SK-N-SH (cell line): ENCODE measurements around the gene ST7L. TPM values are rescaled to one million over a fixed set of nuclear protein-coding genes. Genes with fewer than 3 reads are reported as not detected.

Experiments
- CTCF ChIA-PET: fragments of 300-600, 350-600 bp; formaldehyde crosslinking; extraction: SDS; loops from one replicate; lab custom pipeline; 2021; lab: Yijun Ruan, JAX
- POLR2A ChIA-PET: fragments of 350-600 bp; sonication (Branson Sonifier 250); formaldehyde crosslinking; extraction: SDS; loops from one replicate; lab custom pipeline; 2020; ENCODE audit warnings: antibody characterized with exemption, inconsistent platforms; lab: Yijun Ruan, JAX
- DNase-seq: peaks from one replicate; pipeline ENCODE4 v3.0.0; 2012
- H2AFZ ChIP-seq: fragments of 200-600 bp; sonication (generic); 2 replicates; pipeline ENCODE4 v1.8.1; 2016; ENCODE audit warnings: antibody characterized with exemption, mild to moderate bottlenecking, low read depth
- H3F3A ChIP-seq: fragments of 200-600 bp; sonication (generic); replicated peaks from 2 replicates; pipeline ENCODE3; 2016; ENCODE audit warnings: antibody characterized with exemption, mild to moderate bottlenecking; ENCODE audit not compliant: insufficient read depth
- H3K27ac ChIP-seq, 2 experiments: fragments of 200-500 bp in 1 of 2; fragments of 200-600 bp in 1 of 2; sonication (Bioruptor generic) in 1 of 2; sonication (generic), shearing (Covaris generic) in 1 of 2; 2 replicates each; pipeline versions ENCODE4 v1.5.1 to v1.6.1; 2014 to 2016; ENCODE audit warnings: low read depth in 2 of 2, inconsistent platforms in 1 of 2, low read length in 1 of 2, mild to moderate bottlenecking in 1 of 2, mixed read lengths in 1 of 2
- H3K27me3 ChIP-seq: fragments of 200-600 bp; sonication (generic), shearing (Covaris generic); 2 replicates; pipeline ENCODE4 v1.6.1; 2016; ENCODE audit warnings: mixed run types; ENCODE audit not compliant: insufficient read depth
- H3K36me3 ChIP-seq, 2 experiments: fragments of 200-500 bp in 1 of 2; fragments of 200-600 bp in 1 of 2; sonication (Bioruptor generic) in 1 of 2; sonication (generic) in 1 of 2; replicated peaks in 1 of 2; 2 replicates each; pipeline versions ENCODE3 to v1.5.1; 2014 to 2016; ENCODE audit warnings: low read length in 1 of 2, mild to moderate bottlenecking in 1 of 2; ENCODE audit not compliant: insufficient read depth in 2 of 2, control insufficient read depth in 1 of 2
- H3K4me1 ChIP-seq, 2 experiments: fragments of 200-500 bp in 1 of 2; fragments of 200-600 bp in 1 of 2; sonication (Bioruptor generic) in 1 of 2; sonication (generic), shearing (Covaris generic) in 1 of 2; 2 replicates each; pipeline versions ENCODE4 v1.5.1 to v1.6.1; 2014 to 2016; ENCODE audit warnings: low read depth in 1 of 2, low read length in 1 of 2, mixed run types in 1 of 2; ENCODE audit not compliant: insufficient read depth in 2 of 2, control insufficient read depth in 1 of 2
- H3K4me2 ChIP-seq: fragments of 200-600 bp; sonication (generic), shearing (Covaris generic); 2 replicates; pipeline ENCODE4 v1.6.1; 2017; ENCODE audit warnings: mixed run types
- H3K4me3 ChIP-seq, 2 experiments: fragments of 200-500 bp in 1 of 2; fragments of 200-600 bp in 1 of 2; sonication (Bioruptor generic) in 1 of 2; sonication (generic), shearing (Covaris generic) in 1 of 2; 2 replicates each; pipeline versions ENCODE4 v1.5.1 to v1.8.1; 2014 to 2016; ENCODE audit warnings: low read depth in 2 of 2, inconsistent platforms in 1 of 2, low read length in 1 of 2, mild to moderate bottlenecking in 1 of 2, mixed read lengths in 1 of 2, moderate library complexity in 1 of 2
- H3K79me2 ChIP-seq: fragments of 200-600 bp; sonication (generic); 2 replicates; pipeline ENCODE4 v1.8.1; 2017; ENCODE audit warnings: mild to moderate bottlenecking; ENCODE audit not compliant: insufficient read depth
- H3K9ac ChIP-seq: fragments of 200-600 bp; sonication (generic); 2 replicates; pipeline ENCODE4 v1.6.1; 2017; ENCODE audit warnings: mixed run types
- H3K9me2 ChIP-seq: fragments of 200-600 bp; sonication (generic); 2 replicates; pipeline ENCODE4 v1.6.1; 2017; ENCODE audit warnings: mixed run types
- H3K9me3 ChIP-seq: fragments of 200-600 bp; sonication (generic); 2 replicates; pipeline ENCODE4 v1.6.1; 2017; ENCODE audit warnings: mixed run types, mild to moderate bottlenecking, moderate library complexity
- H4K20me1 ChIP-seq: fragments of 200-600 bp; sonication (generic); 2 replicates; pipeline ENCODE4 v1.6.1; 2017; ENCODE audit warnings: mild to moderate bottlenecking, mixed run types; ENCODE audit not compliant: insufficient read depth
- CHD2 ChIP-seq: fragments of 150-350 bp; IDR thresholded peaks from 2 replicates; pipeline ENCODE4 v1.6.1; 2018; ENCODE audit warnings: low read length; ENCODE audit not compliant: partially characterized antibody
- ELF1 ChIP-seq: IDR thresholded peaks from 2 replicates; pipeline ENCODE4 v1.4.0; 2012
- EZH2phosphoT487 ChIP-seq: fragments of 200-600 bp; sonication (generic); IDR thresholded peaks from 2 replicates; pipeline ENCODE4 v1.6.1; 2017; ENCODE audit warnings: low read depth, mixed run types, mild to moderate bottlenecking, antibody characterized with exemption, moderate library complexity, borderline replicate concordance
- FOSL2 ChIP-seq: IDR thresholded peaks from 2 replicates; pipeline ENCODE4 v1.4.0; 2012; ENCODE audit warnings: low read depth, mild to moderate bottlenecking, moderate library complexity, borderline replicate concordance
- FOXJ3 ChIP-seq: sonication (generic); formaldehyde crosslinking; IDR thresholded peaks from 2 replicates; pipeline ENCODE4 v1.5.1; 2020; ENCODE audit warnings: mild to moderate bottlenecking, missing genetic modification reagents
- FOXM1 ChIP-seq: IDR thresholded peaks from 2 replicates; pipeline ENCODE4 v1.4.0; 2012; ENCODE audit warnings: low read depth, mild to moderate bottlenecking
- GABPA ChIP-seq: IDR thresholded peaks from 2 replicates; pipeline ENCODE4 v1.4.0; 2012; ENCODE audit warnings: low read depth, mild to moderate bottlenecking
- GATA2 ChIP-seq: sonication (generic); formaldehyde crosslinking; IDR thresholded peaks from 2 replicates; pipeline ENCODE4 v1.5.0; 2020; ENCODE audit warnings: mild to moderate bottlenecking, missing genetic modification reagents
- MEF2A ChIP-seq: IDR thresholded peaks from 2 replicates; pipeline ENCODE4 v1.4.0; 2012; ENCODE audit warnings: low read depth, borderline replicate concordance
- NFIC ChIP-seq: IDR thresholded peaks from 2 replicates; pipeline ENCODE4 v1.4.0; 2012; ENCODE audit warnings: borderline replicate concordance
- NRF1 ChIP-seq: IDR thresholded peaks from 2 replicates; pipeline ENCODE4 v1.6.1; 2012; ENCODE audit warnings: low read depth, mild to moderate bottlenecking, low read length
- PBX3 ChIP-seq: IDR thresholded peaks from 2 replicates; pipeline ENCODE4; 2012
- POLR2AphosphoS5 ChIP-seq: IDR thresholded peaks from 2 replicates; pipeline ENCODE4 v1.6.1; 2012; ENCODE audit warnings: low read depth, low read length
- RCOR1 ChIP-seq: fragments of 150-350 bp; IDR thresholded peaks from 2 replicates; pipeline ENCODE4 v1.6.1; 2017; ENCODE audit warnings: antibody characterized with exemption, low read length
- RFX5 ChIP-seq: IDR thresholded peaks from 2 replicates; pipeline ENCODE4 v1.6.1; 2012; ENCODE audit warnings: mild to moderate bottlenecking, improper control_type of control experiment, low read length
- SIN3A ChIP-seq: IDR thresholded peaks from 2 replicates; pipeline ENCODE4 v1.6.1; 2012; ENCODE audit warnings: low read depth, mild to moderate bottlenecking, low read length, moderate library complexity, borderline replicate concordance
- SMC3 ChIP-seq: IDR thresholded peaks from 2 replicates; pipeline ENCODE4 v1.6.1; 2012; ENCODE audit warnings: low read depth, low read length, improper control_type of control experiment
- TEAD4 ChIP-seq: IDR thresholded peaks from 2 replicates; pipeline ENCODE4 v1.4.0; 2012; ENCODE audit warnings: mild to moderate bottlenecking, borderline replicate concordance; ENCODE audit not compliant: insufficient read depth
- ZBTB33 ChIP-seq: IDR thresholded peaks from 2 replicates; pipeline ENCODE4 v1.4.0; 2012; ENCODE audit warnings: low read depth, borderline replicate concordance
- WGBS: methylation state at CpG from one replicate; pipeline ENCODE4 v1.1.6; 2017; ENCODE audit warnings: low lambda C conversion rate; 5-methylcytosine and 5-hydroxymethylcytosine counted together
- polyA plus RNA-seq, 3 experiments: library from polyadenylated mRNA; depleted of rRNA; stranded (reverse); fragments of >200 nt; gene quantifications; 2 replicates each; pipeline ENCODE4 v1.2.3, GENCODE V29; 2012
- TF ChIP-seq, protein P1 (sequence below): fragments of 200-600 bp; sonication (generic); IDR thresholded peaks from 2 replicates; pipeline ENCODE4 v1.6.1; 2017; ENCODE audit warnings: antibody characterized with exemption, mild to moderate bottlenecking, moderate library complexity
- TF ChIP-seq, protein P2 (sequence below): fragments of 150-350 bp; IDR thresholded peaks from 2 replicates; pipeline ENCODE4 v1.6.1; 2016; ENCODE audit warnings: mild to moderate bottlenecking, low read depth, low read length

The ST7L gene
- polyA plus RNA-seq, 1 of the 3 experiments (the other 2 are of a cell fraction), result 17.9 TPM

GRCh38 chr1:112502826-112503225, 116.1 kb downstream of the ST7L start:
- H3K79me2 ChIP-seq, result no peaks in the 10 kb centered on the region
- CTCF ChIA-PET, result interaction anchor here (1.1 to 3.9 kb wide), 16 partner anchors 9 to 212 kb away, joined by 3 to 47 read pairs (median 12); partner anchors contain the start of genes PPM1J and RHOC
- no peaks in the 10 kb centered on the region for H3F3A ChIP-seq
- WGBS, result 86% methylated on average over 2 of the region's 2 CpGs
- H3K36me3 ChIP-seq, result no peaks in the 10 kb centered on the region
- no peak overlapping the region for H3K27ac ChIP-seq
- no peak overlapping the region for H2AFZ ChIP-seq
- H3K4me1 ChIP-seq, result peaks cover 0 to 13% of the 10 kb centered on the region in 2 experiments; a peak in 1 of 4 replicates
- TF ChIP-seq GABPA (no peak), SIN3A (no peak), EZH2phosphoT487 (no peak), RCOR1 (no peak), FOXM1 (no peak), NFIC (no peak), SMC3 (no peak), TEAD4 (no peak), PBX3 (no peak), CHD2 (no peak)
- TF ChIP-seq, protein P1, sequence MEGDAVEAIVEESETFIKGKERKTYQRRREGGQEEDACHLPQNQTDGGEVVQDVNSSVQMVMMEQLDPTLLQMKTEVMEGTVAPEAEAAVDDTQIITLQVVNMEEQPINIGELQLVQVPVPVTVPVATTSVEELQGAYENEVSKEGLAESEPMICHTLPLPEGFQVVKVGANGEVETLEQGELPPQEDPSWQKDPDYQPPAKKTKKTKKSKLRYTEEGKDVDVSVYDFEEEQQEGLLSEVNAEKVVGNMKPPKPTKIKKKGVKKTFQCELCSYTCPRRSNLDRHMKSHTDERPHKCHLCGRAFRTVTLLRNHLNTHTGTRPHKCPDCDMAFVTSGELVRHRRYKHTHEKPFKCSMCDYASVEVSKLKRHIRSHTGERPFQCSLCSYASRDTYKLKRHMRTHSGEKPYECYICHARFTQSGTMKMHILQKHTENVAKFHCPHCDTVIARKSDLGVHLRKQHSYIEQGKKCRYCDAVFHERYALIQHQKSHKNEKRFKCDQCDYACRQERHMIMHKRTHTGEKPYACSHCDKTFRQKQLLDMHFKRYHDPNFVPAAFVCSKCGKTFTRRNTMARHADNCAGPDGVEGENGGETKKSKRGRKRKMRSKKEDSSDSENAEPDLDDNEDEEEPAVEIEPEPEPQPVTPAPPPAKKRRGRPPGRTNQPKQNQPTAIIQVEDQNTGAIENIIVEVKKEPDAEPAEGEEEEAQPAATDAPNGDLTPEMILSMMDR, result no peak
- POLR2A ChIA-PET, result interaction anchor here (0.9 to 1.4 kb wide), 2 partner anchors 12 to 172 kb away, joined by 3 to 7 read pairs; partner anchors contain the start of gene MOV10
- DNase-seq, result peak; percentile 35
- H3K4me3 ChIP-seq, result 0 out of 4 replicates have a peak overlapping the region, but pooled peaks of 1 of the 2 experiments have one; percentile 60
- H4K20me1 ChIP-seq, result no peaks in the 10 kb centered on the region
- 0 out of 2 replicates have a peak overlapping the region, but pooled peaks have one; percentile 85 for H3K4me2 ChIP-seq
- H3K27me3 ChIP-seq, result no peaks in the 10 kb centered on the region
- H3K9me3 ChIP-seq, result no peaks in the 10 kb centered on the region
- no peaks in the 10 kb centered on the region for H3K9me2 ChIP-seq
- H3K9ac ChIP-seq, result no peak overlapping the region

GRCh38 chr1:112501810-112502641, 116.9 kb downstream of the ST7L start:
- Histone ChIP-seq H3K4me2 (peak overlapping the region; percentile 85), H3K27me3 (no peaks in the 10 kb centered on the region), H3K9me2 (no peaks in the 10 kb centered on the region), H3K36me3 (no peaks in the 10 kb centered on the region), H3K79me2 (no peaks in the 10 kb centered on the region), H3K4me1 (peaks cover 0 to 10% of the 10 kb centered on the region in 2 experiments; a peak in 1 of 4 replicates), H3K27ac (no peak overlapping the region), H3F3A (no peaks in the 10 kb centered on the region), H2AFZ (peak overlapping the region; percentile 92), H3K9ac (peak overlapping the region; percentile 27; the same call in 1 of the 2 replicates), H4K20me1 (no peaks in the 10 kb centered on the region), H3K9me3 (no peaks in the 10 kb centered on the region), H3K4me3 (peak overlapping the region; percentile 53 to 60)
- POLR2A ChIA-PET, result interaction anchor here (0.9 to 1.4 kb wide), 3 partner anchors 13 to 173 kb away, joined by 3 to 7 read pairs (median 3); partner anchors contain the start of genes MOV10 and ST7L
- CTCF ChIA-PET, result interaction anchor here (0.6 to 3.9 kb wide), 48 partner anchors 8 to 301 kb away, joined by 3 to 47 read pairs (median 4); partner anchors contain the start of genes MOV10, PPM1J and RHOC
- peak; percentile 85 for DNase-seq
- WGBS, result 10% methylated on average over 30 of the region's 65 CpGs
- TF ChIP-seq RFX5, result no peak
- peak; percentile 46 for TF ChIP-seq NFIC
- TF ChIP-seq POLR2AphosphoS5, result no peak; the same call in 1 of the 2 replicates
- TF ChIP-seq MEF2A, result no peak
- TF ChIP-seq FOSL2, result no peak
- TF ChIP-seq GATA2, result peak; percentile 32; the same call in 1 of the 2 replicates
- TF ChIP-seq, protein P2, sequence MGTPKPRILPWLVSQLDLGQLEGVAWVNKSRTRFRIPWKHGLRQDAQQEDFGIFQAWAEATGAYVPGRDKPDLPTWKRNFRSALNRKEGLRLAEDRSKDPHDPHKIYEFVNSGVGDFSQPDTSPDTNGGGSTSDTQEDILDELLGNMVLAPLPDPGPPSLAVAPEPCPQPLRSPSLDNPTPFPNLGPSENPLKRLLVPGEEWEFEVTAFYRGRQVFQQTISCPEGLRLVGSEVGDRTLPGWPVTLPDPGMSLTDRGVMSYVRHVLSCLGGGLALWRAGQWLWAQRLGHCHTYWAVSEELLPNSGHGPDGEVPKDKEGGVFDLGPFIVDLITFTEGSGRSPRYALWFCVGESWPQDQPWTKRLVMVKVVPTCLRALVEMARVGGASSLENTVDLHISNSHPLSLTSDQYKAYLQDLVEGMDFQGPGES, result no peak
- TF ChIP-seq ZBTB33, result no peak
- no peak for TF ChIP-seq ELF1
- TF ChIP-seq FOXJ3, result no peak
- TF ChIP-seq NRF1, result no peak; the same call in 1 of the 2 replicates
